Measurements from ENCODE around the gene BRD9. TPM values are rescaled to one million over a fixed set of nuclear protein-coding genes. Genes with fewer than 3 reads are reported as not detected.

BRD9 gene
- total and polyA plus RNA-seq, 2 of the 13 experiments (the other 11 are each of a cell fraction or from before 2014, with no cell fraction given), result 5.2 to 22.9 TPM

GRCh38 chr5:850511-851006 is 42.0 kb downstream of the BRD9 start, which contains the start of gene ZDHHC11 (continued):
- 0 out of 2 replicates have a peak, but pooled peaks have one; percentile 12 for TF ChIP-seq SNAI1 (CRISPR knock-in tag; IDR thresholded peaks at IDR 0.05; ENCODE audit: borderline replicate concordance)
- 0 out of 2 replicates have a peak, but pooled peaks have one; percentile 24 for TF ChIP-seq ZNF503 (CRISPR knock-in tag; IDR thresholded peaks at IDR 0.05)
- peak; percentile 72; the same call in 1 of the 2 replicates for TF ChIP-seq RFXAP (CRISPR knock-in tag; IDR thresholded peaks at IDR 0.05; ENCODE audit: borderline replicate concordance)
- peak; percentile 22; the same call in 1 of the 2 replicates for TF ChIP-seq YEATS4 (CRISPR knock-in tag; IDR thresholded peaks at IDR 0.05; ENCODE audit: borderline replicate concordance)
- no peak for TF ChIP-seq HMG20B (CRISPR knock-in tag; conservative IDR thresholded peaks at IDR 0.05)
- no peak for TF ChIP-seq AHDC1 (CRISPR knock-in tag; IDR thresholded peaks at IDR 0.05; ENCODE audit: borderline replicate concordance)
- TF ChIP-seq ZNF260 (CRISPR knock-in tag; IDR thresholded peaks at IDR 0.05; ENCODE audit: borderline replicate concordance, low read depth), result no peak
- 0 out of 2 replicates have a peak, but pooled peaks have one; percentile 23 for TF ChIP-seq ZFY (CRISPR knock-in tag; IDR thresholded peaks at IDR 0.05)
- no peak for TF ChIP-seq ISX (CRISPR knock-in tag; conservative IDR thresholded peaks at IDR 0.05)
- TF ChIP-seq SATB2 (CRISPR knock-in tag; IDR thresholded peaks at IDR 0.05), result no peak
- no peak for TF ChIP-seq YEATS2 (CRISPR knock-in tag; IDR thresholded peaks at IDR 0.05; ENCODE audit: borderline replicate concordance)
- 0 out of 2 replicates have a peak, but pooled peaks have one; percentile 52 for TF ChIP-seq ZNF33B (CRISPR knock-in tag; IDR thresholded peaks at IDR 0.05)
- no peak for TF ChIP-seq NR3C1 (CRISPR knock-in tag; IDR thresholded peaks at IDR 0.05)
- TF ChIP-seq HOXA9 (CRISPR knock-in tag; IDR thresholded peaks at IDR 0.05; ENCODE audit: borderline replicate concordance), result peak; percentile 55; the same call in 1 of the 2 replicates
- no peak for TF ChIP-seq SKIL (CRISPR knock-in tag; IDR thresholded peaks at IDR 0.05; ENCODE audit: borderline replicate concordance)
- no peak for TF ChIP-seq ETS1 (CRISPR knock-in tag; IDR thresholded peaks at IDR 0.05)

All from HepG2 (cell line).